Activated CD4-positive, alpha-beta T cell treated with anti-CD3 and anti-CD28 coated beads, Interleukin-2, Interleukin-4, amounts not matched to agents 100 ng/mL and 50 ng/mL, durations not matched to agents 16 hours and 8 hours (primary cell): ENCODE data around the gene FMN2.
A peak's percentile ranks its signal among the peaks of the same experiment; 100 is the strongest.

Experiments
- DNase-seq: peaks from one replicate; pipeline ENCODE4 v3.0.0-alpha.2; 2020; ENCODE audit warnings: low spot score

Gene FMN2

DNA sequence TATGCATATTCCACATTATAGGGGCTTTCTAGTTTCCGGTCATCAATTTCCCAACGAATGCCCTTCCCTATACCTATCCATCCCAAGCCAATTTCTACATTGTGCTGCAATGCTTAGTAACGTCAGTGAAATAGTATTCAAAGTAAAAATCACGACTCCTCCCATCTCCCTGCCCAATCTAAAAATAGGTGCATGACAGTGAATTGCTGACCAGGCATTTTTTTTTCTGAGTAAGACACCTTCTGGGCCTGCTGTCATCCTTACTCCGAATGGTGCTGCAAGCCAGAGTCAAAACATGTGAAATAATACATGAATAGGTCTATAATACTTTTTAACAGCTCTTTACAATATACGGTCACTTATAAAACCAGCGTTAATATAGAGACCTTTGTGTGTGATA is 400.1 kb downstream of the FMN2 start:
- DNase-seq = no peak

DNA sequence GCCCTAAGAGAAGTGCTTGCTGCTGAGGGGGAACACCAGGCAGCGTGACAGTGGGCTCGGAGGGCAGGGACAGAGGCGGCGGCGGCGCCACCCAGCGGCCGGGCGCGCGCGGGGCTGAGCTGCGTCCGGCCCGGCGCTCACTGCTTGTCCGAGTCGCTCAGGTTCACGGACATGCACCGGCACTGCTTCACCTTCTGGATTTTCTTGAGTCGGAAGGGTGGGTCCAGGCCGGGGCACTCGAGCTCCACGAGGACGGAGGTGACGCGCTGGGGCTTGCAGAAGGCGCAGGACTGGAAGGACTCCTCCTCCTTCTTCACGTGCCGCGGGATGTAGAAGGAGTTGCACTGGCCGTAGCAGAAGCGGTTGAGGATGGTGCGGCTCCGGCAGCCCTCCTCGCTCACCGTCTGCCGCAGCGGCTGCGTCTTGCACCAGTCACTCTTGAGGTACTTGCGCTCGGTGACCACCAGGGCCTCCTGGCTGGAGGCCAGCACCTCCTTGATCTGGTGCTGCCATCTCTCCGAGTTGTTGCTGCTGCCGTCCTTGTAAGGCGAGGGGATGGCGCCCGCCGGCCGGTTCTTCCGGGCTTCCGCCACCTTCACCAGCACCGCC is 401.3 kb downstream of the FMN2 start:
- DNase-seq = no peak

DNA sequence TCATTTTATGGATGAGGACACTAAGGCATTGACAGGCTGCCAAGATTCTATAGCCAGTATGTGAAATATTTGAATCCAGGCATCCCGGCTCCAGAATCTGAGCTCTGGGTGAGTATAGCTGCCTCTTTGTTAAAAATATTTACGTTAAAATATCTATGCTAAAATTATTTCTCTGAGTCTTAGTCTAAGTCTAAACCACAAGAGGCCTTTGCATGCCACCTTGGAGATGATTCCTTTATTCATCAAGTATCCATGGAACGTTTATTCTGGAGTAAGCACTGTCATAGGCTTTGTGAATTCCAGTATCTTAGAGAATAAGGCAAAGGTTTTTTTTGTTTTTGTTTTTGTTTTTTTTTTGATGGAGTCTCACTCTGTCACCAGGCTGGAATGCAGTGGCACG is 403.9 kb downstream of the FMN2 start:
- DNase-seq = no peak

DNA sequence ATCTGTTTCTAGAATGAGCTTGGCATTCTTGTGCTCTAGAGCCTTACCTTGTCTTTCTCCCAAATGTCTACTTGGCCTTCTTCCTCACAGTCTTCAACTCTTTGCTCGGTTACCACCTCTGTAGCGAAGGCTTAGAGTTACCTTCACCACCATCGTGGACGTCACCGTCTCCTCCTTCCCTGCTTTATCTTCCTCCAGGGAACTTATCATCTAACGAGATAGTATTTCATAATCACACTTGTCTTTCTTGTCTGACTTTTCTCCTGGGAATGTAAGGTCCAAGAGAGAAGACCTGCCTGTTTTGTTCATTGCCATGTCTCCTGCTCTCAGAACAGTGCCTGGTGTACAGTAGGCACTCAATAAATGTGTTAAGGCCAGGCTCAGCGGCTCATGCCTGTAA is 404.7 kb downstream of the FMN2 start:
- no peak for DNase-seq

DNA sequence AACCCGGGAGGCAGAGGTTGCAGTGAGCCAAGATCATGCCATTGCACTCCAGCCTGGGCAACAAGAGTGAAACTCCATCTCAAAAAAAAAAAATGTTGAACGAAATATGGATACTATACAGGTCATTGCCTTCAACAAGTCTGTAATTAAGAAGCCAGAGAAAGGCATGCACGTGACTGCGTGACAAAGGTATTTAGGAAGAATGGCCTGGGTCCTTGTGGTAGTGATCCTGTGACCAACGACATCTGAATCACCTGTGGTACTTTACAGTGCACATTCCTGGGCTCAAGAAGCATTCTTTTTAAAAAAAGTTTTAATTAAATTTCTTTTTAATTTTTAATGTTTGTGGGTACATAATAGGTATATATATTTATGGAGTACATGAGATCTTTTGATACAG is 405.3 kb downstream of the FMN2 start:
- DNase-seq = no peak

DNA sequence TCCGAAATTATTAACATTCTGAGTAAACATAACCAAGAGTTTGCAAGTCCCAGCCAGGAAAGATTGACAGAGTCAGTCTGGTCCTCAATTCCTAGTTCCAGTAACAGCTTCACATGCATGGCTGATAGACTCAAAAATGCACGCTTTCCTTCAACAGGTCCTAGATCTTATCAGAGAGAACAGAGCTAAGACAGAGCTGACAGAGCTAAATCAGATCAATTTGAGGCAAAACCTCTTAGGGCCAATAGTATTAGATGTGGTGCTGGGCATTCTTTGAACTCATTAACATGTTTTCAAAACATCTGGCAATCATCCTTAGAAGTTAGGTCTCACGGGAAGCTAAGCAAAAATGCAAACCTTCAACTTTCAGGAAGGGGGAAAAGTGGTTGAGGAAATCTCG is 406.2 kb downstream of the FMN2 start:
- DNase-seq = no peak

DNA sequence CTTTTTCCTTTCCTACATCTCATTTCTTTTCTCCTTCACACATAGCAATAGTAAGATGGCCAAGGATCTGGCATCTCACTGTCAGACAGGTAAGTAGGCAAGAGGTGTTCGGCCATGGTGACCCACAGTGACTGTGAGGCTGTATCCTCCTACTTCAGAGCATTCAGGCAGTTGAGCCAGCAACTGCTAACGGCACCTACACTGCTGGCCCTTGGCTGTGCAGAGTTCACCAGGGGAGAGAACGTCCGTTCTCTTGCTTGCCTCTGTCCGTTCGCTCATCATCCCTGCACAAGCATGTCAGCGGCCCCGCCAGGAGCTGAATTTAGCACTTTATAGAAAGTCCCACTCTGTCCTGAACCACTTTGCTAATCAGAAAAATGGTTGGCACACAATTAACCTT is 406.7 kb downstream of the FMN2 start:
- no peak for DNase-seq

DNA sequence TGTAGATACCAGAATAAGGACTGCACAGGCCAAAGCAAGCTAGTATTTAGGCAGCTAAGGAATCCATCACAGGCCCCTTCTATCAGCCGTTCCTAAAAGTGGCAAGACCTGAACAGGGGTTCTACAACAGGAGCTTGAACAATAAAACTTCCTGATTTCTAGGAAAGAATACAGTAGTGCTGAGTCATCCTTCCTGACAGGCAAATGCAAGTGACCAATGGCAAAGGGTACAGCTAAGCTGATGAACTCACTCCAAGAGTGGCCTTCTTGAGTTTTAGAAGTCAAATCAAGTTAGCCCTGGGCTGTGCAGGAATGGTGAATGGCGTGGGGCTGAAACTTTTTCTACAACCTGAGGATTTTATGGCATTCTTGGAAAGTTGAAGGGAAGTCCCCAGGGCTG is 407.3 kb downstream of the FMN2 start:
- peak; percentile 2 for DNase-seq

DNA sequence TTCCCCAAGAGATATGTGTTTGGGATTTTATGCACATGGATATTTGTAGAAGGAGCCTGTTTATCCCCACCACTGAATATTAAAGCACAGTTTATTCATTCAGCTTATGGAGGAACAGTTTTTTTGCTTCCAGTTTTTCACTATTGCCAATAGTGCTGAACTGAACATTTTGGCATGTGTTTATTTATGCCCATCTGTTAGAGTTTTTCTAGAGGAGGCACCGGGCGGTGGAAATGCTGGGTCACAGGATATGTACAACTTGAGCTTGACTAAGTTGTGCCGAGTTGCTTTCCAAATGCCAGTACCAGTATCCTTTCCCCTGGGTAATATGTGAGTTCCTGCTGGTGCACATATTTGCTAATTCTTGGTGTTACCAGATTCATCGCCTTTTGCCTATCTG is 409.0 kb downstream of the FMN2 start:
- DNase-seq = no peak

DNA sequence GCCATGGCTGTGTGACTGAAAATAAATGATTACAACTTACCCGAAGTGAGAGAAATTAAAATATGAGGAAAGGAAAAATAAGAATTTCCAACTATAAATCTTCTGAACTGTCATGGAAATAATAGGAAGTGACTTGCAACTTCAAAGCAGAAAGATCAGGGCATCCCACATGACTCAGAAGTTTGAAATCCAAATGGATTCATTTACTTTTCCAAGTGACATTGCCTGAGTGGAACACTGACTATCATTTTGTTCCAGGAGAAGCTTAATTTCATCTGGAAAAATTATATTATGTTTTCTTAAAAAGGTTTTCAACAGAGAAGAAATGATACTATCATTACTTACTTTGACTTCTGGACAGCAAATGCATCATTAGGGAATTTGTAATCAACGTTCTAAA is 409.4 kb downstream of the FMN2 start:
- no peak for DNase-seq

DNA sequence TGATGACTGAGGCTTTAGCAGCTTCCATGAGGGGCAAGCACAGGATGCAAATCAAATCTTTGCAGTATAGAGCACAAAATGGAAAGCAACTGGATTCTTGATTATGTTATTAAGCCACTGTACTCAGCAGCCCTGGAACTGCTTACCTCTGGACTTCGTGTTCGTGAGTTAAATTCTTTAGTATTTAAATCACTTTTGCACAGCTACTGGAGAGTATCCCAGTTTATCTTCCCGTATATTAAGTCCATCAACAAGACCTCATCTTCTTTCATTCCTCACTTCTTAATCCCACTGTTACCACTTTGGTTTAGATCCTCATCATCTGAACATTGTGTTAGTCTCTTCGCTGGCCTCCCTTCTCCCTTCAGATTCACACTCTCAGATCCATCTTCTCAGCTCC is 411.4 kb downstream of the FMN2 start:
- DNase-seq = no peak

DNA sequence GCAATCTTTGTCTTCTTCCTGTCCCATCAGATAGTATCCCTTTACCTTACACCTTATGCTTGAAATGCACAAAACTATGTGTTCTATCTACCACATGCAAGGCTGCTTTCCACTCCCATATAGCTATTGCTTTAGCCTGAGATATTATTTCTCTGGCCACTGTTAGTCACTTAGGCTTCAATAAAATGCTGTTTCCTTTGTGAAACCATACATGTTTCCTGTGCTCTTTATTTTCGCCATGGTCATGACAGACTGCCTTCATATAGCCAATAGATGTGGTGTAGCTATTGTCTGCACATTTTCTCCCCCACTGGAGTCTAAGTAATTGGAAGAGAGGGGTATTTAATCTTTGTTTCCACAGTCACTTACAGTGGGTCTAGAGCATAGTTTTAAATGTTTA is 411.9 kb downstream of the FMN2 start:
- DNase-seq = no peak

DNA sequence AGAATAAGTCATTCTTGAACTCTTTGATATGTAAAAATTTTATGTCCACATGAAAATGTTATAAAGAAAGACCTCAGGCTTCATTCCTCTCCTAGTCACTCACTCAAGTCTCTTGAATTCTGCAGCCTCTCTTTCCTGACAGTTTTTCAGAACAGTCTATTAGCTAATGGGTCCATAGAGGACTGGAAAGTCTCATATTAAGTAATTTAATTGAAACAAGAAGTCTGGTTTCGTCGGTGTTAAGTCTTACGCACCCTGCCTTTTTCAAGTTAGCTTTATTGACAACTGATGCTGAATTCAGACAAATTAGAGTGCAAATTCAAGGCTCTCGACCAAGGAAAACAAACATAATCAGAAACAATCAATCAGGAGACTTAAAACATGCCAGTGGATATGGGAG is 414.5 kb downstream of the FMN2 start:
- DNase-seq = no peak

DNA sequence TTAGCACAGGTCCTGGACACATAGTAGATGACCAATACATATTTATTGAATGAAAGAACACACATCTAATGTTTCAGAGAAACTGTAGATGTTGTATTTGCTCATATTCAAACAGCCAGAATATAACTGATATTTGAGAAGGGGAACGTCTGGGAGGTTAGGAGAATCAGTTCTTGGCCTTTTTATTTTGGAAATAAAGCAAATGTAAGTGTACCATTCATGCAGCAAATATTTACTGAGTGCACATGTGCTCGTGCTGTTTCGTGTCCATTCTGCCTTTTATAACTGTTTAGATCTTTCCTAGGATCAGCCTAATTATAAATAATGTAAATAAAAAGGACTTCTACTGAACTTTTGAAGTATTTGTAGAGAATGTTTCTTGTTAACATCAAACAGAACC is 416.5 kb downstream of the FMN2 start:
- no peak for DNase-seq

DNA sequence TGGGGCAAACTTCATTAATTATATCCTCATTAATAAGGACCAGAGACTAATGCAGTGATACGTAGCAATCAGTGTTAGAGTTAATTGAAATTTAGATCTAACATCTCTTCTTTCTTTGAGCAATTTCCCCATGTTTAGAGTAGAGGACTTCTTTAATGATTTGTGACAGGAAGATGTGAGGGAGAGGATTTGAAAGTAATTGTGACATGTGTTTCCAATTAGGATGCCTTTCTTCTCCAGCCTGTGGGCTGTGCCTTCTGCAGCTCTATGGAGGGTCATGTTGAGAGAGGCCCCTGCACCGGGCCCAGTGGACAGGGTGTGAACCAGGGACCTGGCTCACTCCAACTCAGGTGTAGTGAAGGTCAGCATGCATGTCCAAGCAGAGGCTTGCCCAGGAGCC is 417.3 kb downstream of the FMN2 start:
- DNase-seq = no peak

DNA sequence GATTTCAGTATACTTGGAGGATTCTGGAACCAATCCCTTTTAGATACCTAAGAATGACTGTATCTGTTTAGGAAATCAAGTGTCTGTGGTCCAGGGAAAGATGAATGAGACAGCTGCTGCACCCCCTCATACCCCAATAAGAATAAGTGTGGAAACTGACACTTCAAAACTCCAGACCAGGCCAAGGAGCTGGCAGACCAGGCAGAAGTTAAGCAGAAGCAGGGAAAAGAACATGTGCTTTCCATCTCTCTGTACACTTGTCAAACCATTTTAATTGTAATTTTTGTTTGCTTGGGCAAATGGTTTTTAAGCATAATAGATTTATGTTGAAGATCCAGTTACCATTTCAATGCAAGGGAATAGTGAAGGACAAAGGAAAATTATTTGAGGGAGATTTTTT is 420.1 kb downstream of the FMN2 start:
- no peak for DNase-seq

DNA sequence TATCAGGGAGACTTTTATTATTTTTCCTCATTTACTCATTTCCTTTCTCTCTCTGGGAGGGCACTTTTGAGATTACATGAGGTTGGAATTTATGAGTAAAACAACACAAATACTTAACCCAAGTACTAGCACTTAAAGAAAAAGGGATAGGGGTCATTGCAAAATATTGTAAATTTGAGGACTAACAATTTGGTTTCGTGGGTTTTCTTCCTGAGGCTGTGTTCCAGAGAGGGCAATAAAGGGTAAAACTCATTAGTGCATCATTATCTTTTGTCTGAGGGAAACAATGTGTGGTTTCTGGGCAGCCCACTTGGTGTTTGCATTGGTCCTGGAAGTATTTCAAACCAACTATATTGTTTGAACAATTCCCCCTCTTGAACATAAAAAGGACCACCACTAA is 423.8 kb downstream of the FMN2 start:
- no peak for DNase-seq

DNA sequence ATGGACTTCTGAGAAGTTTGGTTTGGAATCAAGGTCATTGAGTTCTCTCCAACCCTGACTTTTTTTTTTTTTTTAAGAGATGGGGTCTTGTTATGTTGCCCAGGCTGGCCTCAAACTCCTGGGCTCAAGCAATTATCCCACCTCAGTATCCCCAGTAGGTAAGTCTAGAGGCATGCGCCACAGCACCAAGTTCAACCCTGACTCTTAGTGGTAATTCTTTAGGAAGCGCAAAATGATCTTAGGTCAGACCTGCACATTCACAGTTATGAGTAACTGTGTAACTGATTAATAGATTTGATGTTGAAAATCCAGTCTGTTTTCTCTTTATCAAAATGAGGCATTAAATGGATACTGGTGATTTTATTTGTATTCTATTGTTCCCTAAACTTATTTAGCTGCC is 424.4 kb downstream of the FMN2 start:
- DNase-seq = no peak

DNA sequence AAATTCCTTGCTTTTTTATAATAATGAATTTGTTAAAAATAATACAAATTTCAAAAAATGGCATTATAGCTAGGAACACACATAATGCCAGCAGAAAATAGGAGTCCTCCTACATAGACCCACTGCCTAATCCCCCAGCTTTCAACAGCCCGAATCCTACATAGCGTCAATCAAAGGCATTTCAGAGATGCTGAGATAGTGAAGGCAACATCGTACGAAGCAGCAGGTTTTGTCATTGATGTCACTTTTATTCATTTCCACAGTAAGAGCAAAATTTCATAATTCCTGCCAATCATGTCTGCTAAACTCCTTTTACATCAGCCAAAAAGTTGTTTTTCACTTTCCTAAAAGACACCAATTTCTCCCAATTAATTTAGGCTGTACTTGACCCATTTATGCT is 426.2 kb downstream of the FMN2 start:
- DNase-seq = no peak

DNA sequence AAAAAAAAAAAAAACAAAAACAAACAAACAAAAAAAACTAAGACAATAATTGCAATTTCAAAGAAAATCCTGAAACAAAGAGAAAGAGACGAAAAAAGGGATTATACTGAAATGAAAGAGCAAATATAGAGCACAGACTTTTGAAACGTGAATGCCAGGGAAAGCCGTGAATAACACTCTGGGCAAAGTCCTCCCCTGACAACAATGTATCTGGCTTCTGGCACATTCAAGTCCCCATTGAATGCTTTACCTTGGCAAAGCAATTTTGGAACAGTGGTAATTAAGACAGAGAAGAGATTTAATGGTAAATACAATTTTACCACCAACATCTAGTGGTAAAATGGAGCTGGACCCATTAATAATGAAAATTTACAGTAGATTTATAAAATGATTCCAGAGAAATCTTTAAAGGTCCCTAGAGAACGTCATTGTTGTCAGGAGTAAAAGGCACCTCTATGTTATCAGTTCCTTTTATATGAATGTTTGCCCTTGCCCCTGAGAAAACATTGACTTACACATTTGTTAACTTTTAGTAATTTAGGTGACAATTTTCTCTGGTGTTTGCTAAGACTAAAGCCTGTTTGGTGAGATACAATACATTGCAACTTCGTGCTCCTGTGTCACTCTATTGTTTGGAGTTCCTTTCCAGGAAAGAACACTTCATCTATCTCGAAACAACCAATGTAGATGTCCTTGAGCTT is 430.6 kb downstream of the FMN2 start:
- DNase-seq = no peak

DNA sequence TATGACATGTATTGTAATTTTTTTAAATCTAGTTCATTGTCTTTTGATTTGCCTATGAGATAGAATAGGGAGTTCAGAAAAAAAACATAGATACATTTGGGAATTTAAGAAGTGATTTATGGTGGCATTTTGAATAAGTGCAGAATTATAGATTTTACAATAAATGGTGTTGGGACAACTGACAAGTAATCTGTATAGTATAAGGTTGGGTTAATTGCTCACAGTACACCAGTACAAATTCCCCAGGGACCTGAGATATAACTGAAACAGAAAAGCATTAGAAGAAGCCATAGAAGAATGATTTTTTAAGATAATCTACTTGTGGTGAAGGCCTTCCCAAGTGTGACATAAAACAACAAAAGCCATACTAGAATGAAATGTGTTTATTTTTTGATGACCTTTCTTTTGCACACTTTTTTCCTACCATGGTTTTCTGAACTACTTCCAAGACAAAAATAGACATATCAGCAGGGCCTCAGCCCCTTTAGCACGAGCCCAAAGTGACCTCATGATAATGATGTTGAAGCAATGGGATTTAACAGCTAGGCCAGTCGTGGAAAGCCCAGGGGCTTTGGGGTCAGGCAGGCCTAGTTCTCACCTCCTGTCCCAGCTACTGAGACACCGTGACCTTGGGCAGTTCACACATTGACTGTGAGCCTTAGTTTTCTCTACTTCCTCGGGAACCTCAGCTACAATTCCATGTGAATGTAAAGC is 432.8 kb downstream of the FMN2 start:
- DNase-seq = no peak
